CD4-positive, alpha-beta T cell treated with Interleukin-10 for 1 hour (primary cell): ENCODE measurements around the gene SRP68.

Experiments
- DNase-seq: peaks from one replicate; pipeline ENCODE4 v3.0.0-alpha.2; 2020

Gene SRP68

DNA sequence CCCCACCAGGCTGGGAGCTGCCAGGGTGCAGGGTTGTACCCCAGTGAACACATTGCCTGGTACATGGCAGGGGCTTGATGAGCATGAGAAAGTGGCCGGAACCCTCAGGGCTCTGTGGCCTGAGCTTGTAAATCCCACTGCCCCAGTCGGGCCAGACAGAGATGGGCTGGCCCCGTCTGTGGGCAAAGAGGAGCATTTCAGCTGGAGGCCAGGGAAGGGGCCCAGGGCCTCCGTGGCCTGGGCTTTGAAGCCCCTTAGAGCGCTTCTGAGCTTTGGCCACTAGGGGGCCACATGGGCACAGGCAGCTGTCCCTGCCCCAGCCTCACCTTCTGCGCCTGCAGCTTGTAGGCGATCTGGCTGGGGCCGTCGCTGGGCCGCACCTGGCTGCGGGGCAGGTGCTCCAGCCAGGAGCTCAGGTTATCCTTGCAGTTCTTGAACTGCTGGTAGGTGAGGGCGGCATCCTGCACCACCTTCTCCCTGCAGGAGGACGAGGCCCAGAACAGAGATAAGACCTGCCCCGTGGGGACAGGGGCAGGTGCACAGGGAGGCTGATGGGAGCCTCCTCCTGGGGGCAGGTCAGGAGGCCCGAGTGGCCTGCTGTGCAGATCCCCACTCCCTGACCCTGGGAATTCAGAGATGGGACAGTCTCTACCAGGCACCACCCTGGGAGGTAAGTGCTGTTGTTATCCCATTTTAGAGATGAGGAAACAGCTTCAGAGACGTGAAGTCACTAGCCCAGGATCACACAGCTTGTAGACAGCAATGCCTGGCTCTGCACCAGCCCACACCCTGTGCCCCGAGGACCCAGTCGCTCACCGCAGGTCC lies 58.0 kb downstream of the SRP68 start:
- DNase-seq, result peak; percentile 81

DNA sequence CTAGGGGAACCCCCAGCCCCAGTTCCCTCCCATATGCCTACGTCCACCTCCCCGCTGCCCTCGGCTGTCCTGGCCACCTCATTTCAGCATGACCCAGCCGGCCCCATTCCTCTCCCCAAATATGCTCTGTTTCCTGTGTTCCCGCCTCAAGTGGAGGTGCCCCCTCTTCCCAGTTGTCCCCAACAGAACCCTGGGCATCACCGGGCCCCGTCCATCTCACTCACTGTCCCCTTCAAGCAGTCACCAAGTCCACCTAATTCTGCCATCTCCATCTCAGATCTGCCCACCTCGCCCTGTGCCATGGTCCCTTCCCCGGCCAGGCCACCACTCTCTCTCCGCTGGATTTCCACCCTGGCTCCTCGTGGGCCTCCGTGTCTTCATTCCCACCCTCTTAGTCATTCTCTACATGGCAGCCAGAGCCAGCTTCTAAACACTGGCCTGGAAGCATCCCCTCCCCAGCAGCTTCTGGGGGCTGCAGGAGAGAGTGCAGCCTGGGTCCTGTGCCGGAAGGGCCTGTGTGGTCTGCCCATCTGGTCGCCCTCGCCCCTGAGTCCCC lies 58.9 kb downstream of the SRP68 start:
- DNase-seq, result no peak

DNA sequence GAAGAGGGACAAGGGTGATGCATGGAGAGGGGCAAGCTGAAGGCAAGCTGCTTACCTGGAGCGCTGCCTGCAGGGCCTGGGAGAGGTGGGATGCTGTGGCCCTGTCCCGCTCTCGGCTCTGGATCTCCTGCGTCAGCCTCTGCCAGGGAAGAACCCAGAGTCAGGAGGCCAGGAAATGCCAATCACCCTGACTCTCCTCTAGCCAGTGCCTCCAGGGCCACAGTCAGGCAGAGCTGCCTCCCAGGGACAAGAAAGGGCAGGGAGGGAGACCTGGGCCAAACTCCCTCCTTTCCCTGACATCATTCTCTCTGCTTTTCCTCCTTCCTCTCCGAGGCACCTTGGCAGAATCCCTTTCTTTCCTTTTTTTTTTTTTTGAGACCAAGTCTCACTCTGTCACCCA lies 60.4 kb downstream of the SRP68 start:
- no peak for DNase-seq

DNA sequence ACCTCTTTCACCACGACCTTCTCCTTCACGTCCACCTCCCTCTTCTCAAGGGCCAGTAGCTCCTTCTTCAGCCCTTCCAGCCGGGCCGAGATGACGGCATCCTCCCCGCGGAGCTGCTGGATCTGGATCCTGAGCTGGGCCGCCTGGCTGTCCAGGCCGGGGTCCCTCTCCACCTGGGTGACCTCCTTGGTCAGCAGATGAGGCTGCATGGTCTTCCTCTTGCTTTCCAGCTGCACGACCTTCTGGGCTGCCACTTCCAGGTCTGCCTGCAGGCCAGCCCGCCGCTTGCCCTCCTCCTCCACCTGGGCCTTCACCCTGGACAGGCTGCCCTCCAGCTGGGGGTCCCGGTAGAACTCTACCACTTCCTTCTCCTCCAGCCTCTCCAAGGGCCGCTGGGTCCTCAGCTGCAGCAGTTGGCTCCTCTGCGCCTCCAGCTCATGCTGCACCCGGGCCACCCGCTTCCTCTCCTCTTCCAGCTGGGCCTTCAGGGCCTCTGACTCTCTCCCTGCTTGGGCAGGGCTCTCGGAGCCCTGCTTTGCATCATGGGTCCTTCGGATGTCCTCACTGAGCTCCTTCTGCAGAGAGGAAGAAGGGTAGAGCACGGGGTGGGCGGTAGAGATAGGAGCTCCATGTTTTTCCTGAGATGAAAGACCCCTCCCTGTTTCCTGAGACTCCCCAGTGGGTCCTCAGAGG lies 62.2 kb downstream of the SRP68 start:
- DNase-seq, result no peak

DNA sequence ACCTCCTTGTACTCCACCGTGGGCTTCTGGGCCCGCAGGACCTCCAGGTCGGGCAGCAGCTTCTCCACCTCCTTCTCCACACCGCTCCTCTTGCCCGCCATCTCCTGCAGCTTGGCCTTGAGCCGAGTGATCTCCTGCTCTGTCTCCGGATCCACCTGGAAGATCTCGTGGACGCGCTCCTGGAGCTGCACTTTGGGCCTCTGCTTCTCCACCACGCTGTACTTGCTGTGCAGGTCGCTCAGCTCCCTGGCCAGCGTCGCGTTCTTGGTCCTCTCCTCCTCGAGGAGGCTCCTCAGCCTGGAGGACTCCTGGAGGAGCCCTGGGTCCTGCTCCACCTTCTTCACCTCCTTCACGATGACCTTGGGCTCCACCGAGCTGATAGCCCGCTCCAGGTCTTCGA lies 62.9 kb downstream of the SRP68 start:
- DNase-seq, result no peak

DNA sequence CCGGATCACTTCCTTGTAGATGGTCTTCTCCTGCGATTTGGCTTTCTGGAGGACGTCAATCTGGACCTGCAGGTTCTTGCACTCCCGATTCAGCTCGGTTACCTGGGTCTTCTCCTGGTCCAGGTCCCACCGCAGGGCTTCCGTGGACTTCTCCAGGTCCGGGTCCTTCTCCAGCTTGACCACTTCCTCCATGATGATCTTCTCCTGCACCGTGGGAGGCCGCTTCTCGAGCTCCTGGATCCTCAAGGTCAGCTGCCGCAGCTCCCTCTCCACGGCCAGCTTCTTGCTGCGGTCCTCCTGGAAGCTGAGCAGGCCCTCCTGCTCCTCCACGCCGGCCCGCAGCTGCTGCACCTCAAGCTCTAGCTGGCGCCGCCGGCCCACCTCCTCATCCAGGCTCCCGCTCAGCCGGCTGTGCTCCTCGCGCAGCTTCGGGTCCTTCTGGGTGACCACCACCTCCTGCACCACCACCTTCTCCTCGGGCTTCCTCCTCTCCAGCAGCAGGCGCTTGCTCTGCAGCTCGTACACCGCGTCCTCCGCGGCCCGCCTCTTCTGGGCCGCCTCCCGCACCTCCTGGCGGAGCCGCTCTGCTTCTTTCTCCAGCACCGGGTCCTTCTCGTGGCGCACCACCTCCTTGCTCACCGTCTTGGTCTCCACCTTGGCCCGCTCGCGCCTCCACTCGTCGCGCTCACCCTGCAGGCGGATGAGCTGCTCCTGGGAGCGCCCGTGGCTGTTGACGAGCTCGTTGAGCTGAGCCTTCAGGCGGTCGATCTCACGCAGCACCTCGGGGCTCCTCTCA lies 63.5 kb downstream of the SRP68 start:
- no peak for DNase-seq

DNA sequence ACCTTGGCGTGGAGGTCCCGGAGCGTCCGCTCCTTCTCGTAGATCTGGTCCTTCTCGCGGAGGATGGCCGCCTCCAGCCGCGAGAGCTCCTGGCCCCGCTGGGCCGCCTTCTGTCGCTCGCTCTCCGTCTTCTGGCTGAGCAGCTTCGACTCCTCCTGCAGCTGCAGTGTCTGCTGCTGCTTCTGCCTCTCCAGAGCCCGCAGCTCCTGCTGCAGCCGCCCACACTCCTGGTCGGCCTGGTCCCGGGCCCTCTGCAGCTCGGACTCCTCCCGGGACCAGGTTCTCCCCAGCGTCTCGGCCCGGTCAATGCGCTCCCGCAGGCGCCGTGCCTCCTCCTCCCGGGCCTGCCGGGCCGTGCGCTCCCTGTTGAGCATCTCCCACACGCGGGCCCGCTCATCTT lies 64.1 kb downstream of the SRP68 start:
- DNase-seq, result no peak

DNA sequence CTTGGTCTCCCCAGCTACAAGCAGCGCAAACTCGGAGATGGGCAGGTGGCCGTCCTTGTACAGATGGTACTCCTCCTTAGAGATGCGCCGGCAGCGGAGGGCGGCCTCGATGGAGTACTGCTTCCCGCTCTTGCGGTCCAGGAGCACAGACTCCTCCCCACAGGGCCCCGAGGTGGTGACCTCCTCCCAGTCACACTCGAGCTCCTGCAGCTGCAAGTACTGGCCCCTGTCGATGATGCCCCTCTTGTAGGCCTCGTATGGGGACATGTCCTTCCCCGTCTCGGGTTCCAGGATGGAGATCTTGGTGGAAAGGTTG lies 64.5 kb downstream of the SRP68 start:
- no peak for DNase-seq

DNA sequence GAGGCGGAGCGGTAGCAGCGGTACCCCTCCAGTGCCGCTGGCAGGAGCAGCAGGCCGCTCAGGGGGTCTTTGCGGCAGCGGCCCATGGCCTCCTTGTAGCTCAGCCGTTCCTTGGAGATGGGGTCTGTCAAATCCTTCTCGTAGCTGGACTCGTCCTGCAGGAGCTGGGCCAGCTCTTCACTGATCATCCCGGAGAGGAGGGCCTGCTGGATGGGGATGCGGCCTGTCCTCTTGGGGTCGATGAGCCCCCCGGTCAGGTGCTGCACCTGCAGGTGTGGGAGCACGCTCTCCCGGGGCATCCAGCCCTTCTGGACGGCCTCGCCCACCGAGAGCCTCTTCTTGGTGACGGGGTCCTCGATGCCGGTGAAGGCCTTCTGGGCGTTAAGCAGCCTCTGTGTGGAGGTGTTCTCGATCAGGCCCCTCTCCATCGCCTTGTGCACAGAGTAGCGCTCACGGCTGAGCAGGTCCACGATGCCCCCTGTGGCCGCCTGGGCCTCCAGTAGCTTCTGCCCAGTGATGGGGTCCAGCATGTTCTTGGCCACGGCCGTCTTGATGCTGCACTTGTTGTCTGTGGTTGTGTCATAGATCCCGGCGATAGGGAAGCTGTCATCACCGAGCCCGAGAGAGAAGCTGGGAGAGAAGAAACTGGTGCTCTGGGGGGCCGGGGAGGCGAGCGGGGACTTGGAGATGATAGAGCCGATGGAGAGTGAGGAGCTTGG lies 65.0 kb downstream of the SRP68 start:
- DNase-seq, result no peak

DNA sequence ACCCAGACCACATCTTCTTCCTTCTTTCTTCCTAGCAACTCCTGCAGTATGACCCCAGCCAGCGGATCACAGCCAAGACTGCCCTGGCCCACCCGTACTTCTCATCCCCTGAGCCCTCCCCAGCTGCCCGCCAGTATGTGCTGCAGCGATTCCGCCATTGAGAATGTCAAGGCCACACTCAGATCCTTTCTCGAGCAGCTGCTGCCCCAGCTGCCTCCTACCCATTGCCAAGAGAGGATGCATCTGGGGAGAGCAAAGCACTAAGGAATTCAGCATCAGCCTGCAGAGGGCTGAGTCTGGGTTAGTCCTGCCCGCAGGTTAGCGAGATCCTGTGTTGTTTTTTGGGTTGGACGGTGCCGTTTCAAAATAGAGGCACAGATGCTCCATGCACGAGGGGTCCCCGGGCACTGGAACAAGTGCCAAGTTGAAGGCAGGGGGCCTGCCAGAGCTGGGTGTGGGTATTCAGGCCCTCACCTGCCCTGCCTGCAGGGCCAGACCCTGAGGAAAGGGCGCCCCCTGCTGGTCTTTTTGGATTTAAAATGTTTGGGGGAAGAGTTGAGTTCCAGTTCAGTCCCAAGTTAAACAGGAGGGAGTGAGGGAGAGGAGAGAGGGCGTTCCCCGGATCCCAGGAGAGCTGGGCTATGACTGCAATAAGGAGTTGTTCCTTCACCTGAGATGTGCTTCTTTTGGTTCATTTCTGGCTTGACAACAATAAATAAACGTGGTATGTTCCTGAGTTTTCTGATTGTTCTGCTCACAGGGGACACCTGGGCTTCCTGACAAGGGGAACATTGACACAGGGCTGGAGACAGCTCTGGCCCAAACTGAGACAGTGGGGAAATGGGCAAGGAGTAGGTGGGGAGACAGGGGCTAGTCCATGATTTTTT lies 66.8 kb downstream of the SRP68 start:
- DNase-seq, result peak; percentile 81

DNA sequence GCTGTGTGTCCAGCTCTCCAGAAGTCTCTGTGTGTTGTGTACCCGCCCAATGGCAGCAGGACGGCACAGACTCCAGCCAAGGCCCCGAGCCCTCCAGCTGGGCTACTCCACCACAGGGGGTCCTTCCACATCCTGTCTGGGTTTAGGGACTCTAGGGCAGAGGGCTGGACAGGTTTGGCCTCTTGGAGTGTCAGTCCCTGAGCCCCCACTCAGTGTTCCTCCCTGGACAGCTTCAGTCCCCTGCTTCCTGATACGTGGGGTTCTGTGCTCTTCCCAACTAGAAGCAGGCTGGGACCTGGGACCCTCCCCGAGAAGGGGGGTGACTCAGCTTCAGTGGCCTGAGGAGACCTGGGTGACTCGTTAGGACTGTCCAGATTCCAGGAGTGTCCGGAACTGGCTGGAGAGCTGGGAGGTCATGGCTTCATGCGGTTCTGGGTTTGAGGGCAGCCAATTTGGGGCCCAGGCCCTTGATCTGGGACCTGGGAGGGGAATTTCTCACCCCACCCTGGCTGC lies 67.5 kb downstream of the SRP68 start:
- no peak for DNase-seq

DNA sequence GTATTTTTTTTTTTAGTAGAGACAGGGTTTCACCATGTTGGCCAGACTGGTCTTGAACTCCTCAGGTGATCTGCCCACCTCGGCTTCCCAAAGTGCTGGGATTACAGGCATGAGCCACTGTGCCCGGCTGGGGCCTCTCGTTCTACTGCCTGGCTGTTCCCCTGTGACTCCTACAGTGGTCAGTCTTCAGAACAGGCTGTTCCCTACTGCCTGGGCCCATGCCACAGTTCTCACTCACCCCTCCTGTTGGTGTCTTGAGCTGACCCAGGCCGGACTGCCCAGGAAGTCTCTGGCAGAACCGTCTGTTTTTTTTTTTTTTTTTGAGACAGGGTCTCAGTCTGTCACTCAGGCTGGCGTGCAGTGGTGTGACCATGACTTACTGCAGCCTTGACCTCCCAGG lies 68.4 kb downstream of the SRP68 start:
- no peak for DNase-seq

DNA sequence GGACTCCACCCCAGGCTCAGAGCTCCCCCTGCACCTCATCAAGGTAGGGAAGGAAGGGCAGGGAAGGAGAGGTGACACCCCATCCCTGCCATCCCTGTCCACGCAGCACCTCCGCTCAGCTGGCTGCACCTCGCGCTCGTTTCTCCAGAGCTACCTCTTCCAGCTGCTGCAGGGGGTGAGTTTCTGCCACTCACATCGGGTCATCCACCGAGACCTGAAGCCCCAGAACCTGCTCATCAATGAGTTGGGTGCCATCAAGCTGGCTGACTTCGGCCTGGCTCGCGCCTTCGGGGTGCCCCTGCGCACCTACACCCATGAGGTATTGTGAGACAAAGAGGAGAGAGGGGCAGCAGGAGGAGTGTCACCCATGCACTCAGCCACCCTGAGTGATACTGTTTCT lies 70.2 kb downstream of the SRP68 start:
- no peak for DNase-seq

DNA sequence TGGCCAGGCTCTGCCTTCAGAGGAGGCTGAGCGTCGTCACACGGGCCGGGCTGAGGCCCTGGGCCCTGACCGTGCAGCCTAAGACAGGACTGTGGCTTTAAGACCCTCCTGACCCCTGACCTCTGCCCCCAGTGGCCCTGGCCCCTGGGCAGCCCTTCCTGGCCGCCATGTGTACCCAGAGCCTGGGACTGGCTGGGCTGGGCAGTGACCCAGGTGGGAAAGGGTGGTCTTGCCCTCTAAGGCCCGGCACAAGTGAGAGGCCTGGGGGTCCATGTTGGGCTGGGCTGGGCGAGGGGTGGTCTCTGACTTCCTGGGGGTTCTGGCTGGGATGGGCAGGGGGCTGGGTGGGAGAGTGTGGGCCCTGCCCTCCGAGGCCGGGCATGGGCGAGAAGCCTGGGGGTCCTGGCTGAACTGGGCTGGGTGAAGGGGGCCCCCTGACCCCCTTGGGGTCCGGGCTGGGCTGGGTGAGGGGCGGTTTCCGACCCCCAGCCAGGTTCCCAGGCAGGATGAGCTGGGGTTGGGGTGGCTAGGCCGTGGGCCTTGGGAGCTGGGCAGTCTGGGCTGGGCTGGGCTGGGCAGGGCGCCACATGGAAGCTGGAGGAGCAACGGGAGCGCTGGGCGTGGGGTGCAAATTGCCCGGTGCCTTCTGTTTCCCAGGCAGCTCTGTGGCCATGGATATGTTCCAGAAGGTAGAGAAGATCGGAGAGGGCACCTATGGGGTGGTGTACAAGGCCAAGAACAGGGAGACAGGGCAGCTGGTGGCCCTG lies 71.4 kb downstream of the SRP68 start, which contains the start of gene CDK3:
Gene CDK3, plus strand, starts transcription at position 101 of the 767 bp plus-strand sequence. Its CDS starts 571 bp downstream, at position 672.
- DNase-seq, result no peak

DNA sequence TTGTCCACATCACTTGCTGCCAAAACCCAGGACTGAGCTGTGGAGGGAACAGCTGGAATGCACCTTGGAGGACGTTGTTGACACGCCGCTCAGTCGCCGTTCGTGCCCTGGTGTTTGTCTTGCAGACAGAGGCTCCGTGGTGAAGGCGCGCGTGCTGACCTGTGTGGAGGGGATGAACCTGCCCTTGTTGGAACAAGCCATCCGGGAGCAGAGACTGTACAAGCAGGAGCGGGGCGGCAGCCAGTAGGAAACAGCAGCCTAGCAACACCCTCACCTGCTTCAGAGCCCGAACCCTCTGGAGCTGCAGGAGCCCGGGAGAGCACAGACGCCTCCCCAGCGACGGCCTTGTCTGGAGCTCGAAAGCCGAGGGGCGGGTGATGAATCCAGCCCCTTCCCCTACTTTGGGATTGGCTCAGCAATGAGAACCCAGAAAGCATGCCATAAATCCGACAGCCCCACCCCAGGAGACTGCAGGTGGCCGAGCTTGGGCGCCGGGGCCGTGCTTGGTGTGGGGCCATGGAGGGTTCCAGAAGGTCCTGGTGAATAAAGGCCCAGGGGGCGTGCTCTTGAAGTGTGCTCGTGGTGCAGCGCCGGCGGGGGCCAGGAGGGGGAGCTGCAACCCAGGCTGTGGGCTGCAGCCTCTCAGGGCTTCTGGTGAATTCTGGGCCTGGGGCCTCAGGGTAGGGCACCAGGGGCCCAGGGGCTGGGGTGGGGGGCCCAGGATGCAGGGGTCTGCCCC lies 72.1 kb downstream of the SRP68 start:
- DNase-seq, result peak; percentile 61

DNA sequence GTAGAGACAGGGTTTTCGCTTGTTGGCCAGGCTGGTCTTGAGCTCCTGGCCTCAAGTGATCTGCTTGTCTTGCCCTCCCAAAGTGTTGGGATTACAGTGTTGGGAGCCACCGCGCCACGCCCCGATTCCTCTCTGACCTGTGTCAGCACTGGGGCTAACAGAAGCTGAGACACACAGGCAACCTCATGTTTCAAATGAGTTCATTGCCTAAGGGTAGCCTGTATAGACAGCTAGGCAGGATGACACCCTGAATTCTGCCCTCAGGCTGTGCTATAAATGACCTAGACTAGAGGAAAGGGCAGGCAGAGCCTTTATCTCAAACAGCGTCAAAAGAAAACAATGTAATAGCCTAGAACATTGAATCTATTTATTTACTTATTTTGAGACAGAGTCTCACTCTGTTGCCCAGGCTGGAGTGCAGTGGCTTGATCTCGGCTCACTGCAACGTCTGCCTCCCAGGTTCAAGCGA lies 74.0 kb downstream of the SRP68 start:
- DNase-seq, result no peak

DNA sequence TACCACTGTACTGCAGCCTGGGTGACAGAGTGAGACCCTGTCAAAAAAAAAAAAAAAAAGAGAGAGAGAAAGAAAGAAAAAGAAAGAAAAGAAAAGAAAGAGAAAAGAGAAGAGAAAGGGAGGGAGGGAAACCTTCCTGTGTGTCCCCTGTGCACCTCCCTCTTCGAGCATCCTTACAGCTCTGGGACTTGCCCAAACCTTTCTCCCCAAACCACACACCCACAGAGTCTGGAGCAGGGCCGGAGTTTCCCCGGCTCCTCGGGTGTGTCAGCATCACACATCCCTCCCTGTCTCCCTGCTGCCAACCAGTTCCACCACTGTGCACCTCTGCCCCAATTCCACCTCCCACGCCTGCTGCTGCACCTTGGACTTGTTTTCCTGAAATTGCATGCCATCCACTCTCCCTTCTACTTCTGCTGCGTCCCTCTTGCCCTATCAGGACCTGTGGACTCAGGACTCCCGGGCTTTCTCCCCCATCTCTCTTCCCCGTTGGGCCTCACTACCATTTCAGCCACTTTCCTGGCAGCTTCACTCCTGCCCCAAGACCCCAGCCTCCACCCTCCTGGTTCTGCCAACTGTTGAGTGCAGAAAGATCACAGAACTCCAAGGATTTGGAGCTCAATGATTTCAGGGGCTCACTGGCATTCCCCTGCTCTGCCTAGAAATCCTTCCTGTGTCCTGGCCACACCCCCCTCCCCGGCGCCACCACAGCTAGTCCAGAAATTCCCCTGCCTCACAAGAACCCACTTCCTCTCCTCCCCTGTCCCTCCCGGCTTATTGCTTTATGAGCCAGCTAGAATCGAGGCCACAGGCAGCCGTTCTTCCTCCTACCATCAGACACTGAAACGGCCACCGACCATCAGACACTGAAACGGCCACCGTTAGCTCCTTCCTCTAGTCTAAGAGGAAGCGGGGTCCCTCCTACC lies 75.4 kb downstream of the SRP68 start:
- DNase-seq, result peak; percentile 49

DNA sequence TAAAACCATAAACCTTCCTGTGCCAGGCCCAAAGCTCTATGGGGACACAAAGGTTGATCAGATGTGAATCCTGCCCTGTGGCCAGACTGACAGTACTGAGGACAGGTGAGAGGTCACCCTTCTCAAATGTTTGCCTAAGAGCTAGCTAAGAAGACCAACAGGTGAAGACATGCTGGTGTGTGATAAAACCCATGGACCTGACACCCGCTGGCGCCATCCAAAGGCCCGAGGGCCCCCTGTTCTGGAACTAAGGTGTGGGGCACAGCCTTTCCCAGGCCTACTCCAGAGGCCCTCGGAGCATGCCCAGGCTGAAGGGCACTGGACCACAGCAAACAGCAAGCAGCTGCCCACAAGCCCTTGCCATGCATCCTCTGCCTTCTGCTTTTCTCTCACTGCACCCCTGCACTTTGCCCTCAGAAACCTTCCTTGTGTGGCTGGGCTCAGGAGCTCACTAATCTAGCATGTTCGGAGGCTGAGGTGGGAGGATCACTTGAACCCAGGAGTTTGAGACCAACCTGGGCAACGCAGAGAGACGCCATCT lies 76.9 kb downstream of the SRP68 start:
- DNase-seq, result no peak
